Gastrocnemius medialis (tissue), 4 donors: ENCODE data around the gene TMCC1. TPM values are rescaled to one million over a fixed set of nuclear protein-coding genes. Genes with fewer than 3 reads are reported as not detected.
A peak's percentile ranks its signal among the peaks of the same experiment; 100 is the strongest.

Experiments
- ATAC-seq, 2 donors: fragments of 150-250 bp; one replicate each; pipeline ENCODE4 v1.9.1; 2016
- DNase-seq, 2 donors: peaks; one replicate each; pipeline ENCODE4 v3.0.0-alpha.2; 2019
- H3K27ac ChIP-seq, 4 donors: fragments of 200-600 bp; sonication (generic); 1 replicate in 1 of 4; 2 replicates in 3 of 4; pipeline ENCODE4 v1.5.1; 2016 to 2018; ENCODE audit warnings: mild to moderate bottlenecking in 2 of 4, moderate library complexity in 1 of 4
- H3K27me3 ChIP-seq, 3 donors: fragments of 200-600 bp; sonication (generic) in 2 of 3; 1 replicate in 1 of 3; 2 replicates in 2 of 3; pipeline versions ENCODE4 v1.5.1 to v1.6.0; 2016 to 2019; ENCODE audit warnings: mild to moderate bottlenecking in 1 of 3, moderate library complexity in 1 of 3
- H3K36me3 ChIP-seq, 2 donors: fragments of 200-600 bp; sonication (generic) in 1 of 2; one replicate each; pipeline ENCODE4 v1.5.1; 2017 to 2018
- H3K4me1 ChIP-seq, 2 donors: fragments of 200-600 bp; sonication (generic) in 1 of 2; one replicate each; pipeline ENCODE4 v1.5.1; 2016 to 2017; ENCODE audit warnings: mild to moderate bottlenecking in 2 of 2
- H3K4me3 ChIP-seq, 4 donors: fragments of 200-600 bp; sonication (generic) in 3 of 4; 1 replicate in 1 of 4; 2 replicates in 3 of 4; pipeline ENCODE4 v1.5.1; 2016 to 2019; ENCODE audit warnings: mild to moderate bottlenecking in 2 of 4
- H3K9me3 ChIP-seq, 3 donors: fragments of 200-600 bp; sonication (generic) in 2 of 3; 1 replicate in 1 of 3; 2 replicates in 2 of 3; pipeline ENCODE4 v1.5.1; 2016 to 2019
- CTCF ChIP-seq, 5 experiments: fragments of 450-650 bp in 3 of 5; fragments of 200-600 bp in 2 of 5; sonication (generic) in 2 of 5; IDR thresholded peaks in 4 of 5; conservative IDR thresholded peaks in 1 of 5; 1 replicate in 4 of 5; 2 replicates in 1 of 5; pipeline ENCODE4 v1.5.1; 2016 to 2019; ENCODE audit warnings: antibody characterized with exemption in 5 of 5, mild to moderate bottlenecking in 3 of 5, moderate library complexity in 3 of 5
- POLR2A ChIP-seq, 2 donors: fragments of 450-650 bp; IDR thresholded peaks; one replicate each; pipeline ENCODE4 v1.6.1; 2017; ENCODE audit warnings: antibody characterized with exemption in 2 of 2, mild to moderate bottlenecking in 2 of 2, moderate library complexity in 2 of 2
- in situ Hi-C, 4 donors: fragments of 200-750 bp; cut with MboI; loops; one replicate each; pipeline versions ENCODE4 v1.15.0 to v1.8.0; 2017; ENCODE audit warnings: low sequenced_read_pairs in 4 of 4
- intact Hi-C: fragments of 100-400 bp; cut with DNase I; formaldehyde crosslinking; loops from one replicate; pipeline ENCODE4 v1.15.1; 2023; ENCODE audit warnings: low total_unique reads
- total RNA-seq, 4 donors: library from RNA; depleted of rRNA; stranded (reverse); fragments of >200 nt; gene quantifications; one replicate each; pipeline versions ENCODE4 v1.1.0 to v1.2.3, GENCODE V29; 2016

The TMCC1 gene
- total RNA-seq, 4 donors from 2014 or later = 18.8 to 24.7 (median 20.2) TPM

GRCh38 chr3:129822679-129823078, 70.8 kb downstream of the TMCC1 start:
- Histone ChIP-seq H3K27ac (peak overlapping the region in 1 of 4 donors; percentile 20), H3K36me3 (peaks cover 0 to 6% of the 10 kb centered on the region in 2 donors), H3K4me1 (peaks cover 0 to 3% of the 10 kb centered on the region in 2 donors), H3K9me3 (no peaks in the 10 kb centered on the region), H3K27me3 (no peaks in the 10 kb centered on the region), H3K4me3 (no peak overlapping the region)
- in situ Hi-C loops = loop anchor here in 3 of 4 donors (5.0 to 10.0 kb wide), 3 partner anchors 168 to 328 kb away; no protein-coding TSS in a partner anchor
- intact Hi-C loops = loop anchor here (5.0 kb wide), 1 partner anchor 80 kb away; no protein-coding TSS in a partner anchor
- ATAC-seq (no peak), DNase-seq (no peak)
- TF ChIP-seq CTCF (IDR thresholded peaks at IDR 0.05 in 4 of 5, conservative IDR thresholded peaks at IDR 0.05 in 1 of 5) = no peak
- TF ChIP-seq POLR2A (IDR thresholded peaks at IDR 0.05) = no peak

- H3K4me1 ChIP-seq = peaks cover 0 to 3% of the 10 kb centered on the region in 2 donors
- H3K27ac ChIP-seq = peak overlapping the region in 1 of 4 donors; percentile 20
- no peak for DNase-seq
- no peaks in the 10 kb centered on the region for H3K9me3 ChIP-seq
- TF ChIP-seq CTCF (IDR thresholded peaks at IDR 0.05 in 4 of 5, conservative IDR thresholded peaks at IDR 0.05 in 1 of 5) = no peak
- peaks cover 0 to 6% of the 10 kb centered on the region in 2 donors for H3K36me3 ChIP-seq
- intact Hi-C loops = loop anchor here (5.0 kb wide), 1 partner anchor 80 kb away; no protein-coding TSS in a partner anchor
- in situ Hi-C loops = loop anchor here in 3 of 4 donors (5.0 to 10.0 kb wide), 3 partner anchors 167 to 327 kb away; no protein-coding TSS in a partner anchor
- no peak overlapping the region for H3K4me3 ChIP-seq
- no peak for ATAC-seq
- no peaks in the 10 kb centered on the region for H3K27me3 ChIP-seq
Observed at GRCh38 chr3:129822241-129822640, 71.3 kb downstream of the TMCC1 start.

GRCh38 chr3:129820587-129820986, 72.9 kb downstream of the TMCC1 start:
- DNase-seq (no peak), ATAC-seq (no peak)
- intact Hi-C loops = loop anchor here (5.0 kb wide), 1 partner anchor 78 kb away; no protein-coding TSS in a partner anchor
- Histone ChIP-seq H3K9me3 (no peaks in the 10 kb centered on the region), H3K4me1 (peaks cover 0 to 3% of the 10 kb centered on the region in 2 donors), H3K4me3 (no peak overlapping the region), H3K27ac (peak overlapping the region in 3 of 4 donors; percentile 18 to 24 (median 23)), H3K36me3 (peaks cover 0 to 6% of the 10 kb centered on the region in 2 donors), H3K27me3 (no peaks in the 10 kb centered on the region)
- in situ Hi-C loops = loop anchor here in 3 of 4 donors (5.0 to 10.0 kb wide), 3 partner anchors 166 to 326 kb away; no protein-coding TSS in a partner anchor
- TF ChIP-seq POLR2A (IDR thresholded peaks at IDR 0.05) = no peak
- no peak for TF ChIP-seq CTCF (IDR thresholded peaks at IDR 0.05 in 4 of 5, conservative IDR thresholded peaks at IDR 0.05 in 1 of 5)

DNA sequence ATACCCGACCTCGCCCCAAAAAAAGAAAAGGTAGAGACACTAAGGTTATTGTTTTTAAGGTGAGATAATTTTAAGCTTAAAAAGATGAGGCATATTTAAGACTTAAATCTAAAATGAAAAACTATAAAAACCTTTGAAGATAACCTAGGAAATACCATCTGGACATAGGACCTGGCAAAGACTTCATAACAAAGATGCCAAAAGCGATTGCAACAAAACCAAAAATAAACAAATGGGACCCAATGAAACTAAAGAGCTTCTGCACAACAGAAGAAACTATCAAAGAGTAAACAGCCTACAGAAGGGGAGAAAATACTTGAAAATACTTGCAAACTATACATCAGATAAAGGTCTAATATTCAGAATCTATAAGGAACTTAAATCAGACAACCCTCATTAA, 80.9 kb downstream of the TMCC1 start:
- no peak overlapping the region for H3K4me3 ChIP-seq
- H3K4me1 ChIP-seq = peaks cover 13 to 39% of the 10 kb centered on the region in 2 donors
- no peaks in the 10 kb centered on the region for H3K36me3 ChIP-seq
- no peak overlapping the region for H3K27ac ChIP-seq
- no peaks in the 10 kb centered on the region for H3K27me3 ChIP-seq
- ATAC-seq (no peak), DNase-seq (no peak)
- intact Hi-C loops = no loop called here
- no peaks in the 10 kb centered on the region for H3K9me3 ChIP-seq
- in situ Hi-C loops = no loop called here
- TF ChIP-seq CTCF (IDR thresholded peaks at IDR 0.05 in 4 of 5, conservative IDR thresholded peaks at IDR 0.05 in 1 of 5) = no peak
- TF ChIP-seq POLR2A (IDR thresholded peaks at IDR 0.05) = no peak
